ENCODE results near the gene BTBD6. TPM values are rescaled to one million over a fixed set of nuclear protein-coding genes. Genes with fewer than 3 reads are reported as not detected.

The BTBD6 gene
- total RNA-seq, 2 donors from 2014 or later: 26.9 to 34.9 TPM

- no peak for TF ChIP-seq CTCF (IDR thresholded peaks at IDR 0.05)
- no peak for DNase-seq (ENCODE audit: low spot score)
- no peak overlapping the region for H3K4me3 ChIP-seq
- no peaks in the 10 kb centered on the region for H3K9me3 ChIP-seq
- H3K4me1 ChIP-seq: peaks cover 0 to 26% of the 10 kb centered on the region in 2 donors
- no peaks in the 10 kb centered on the region for H3K27me3 ChIP-seq
- H3K27ac ChIP-seq: no peak overlapping the region
- peaks cover 30% of the 10 kb centered on the region for H3K36me3 ChIP-seq
These were observed 1.7 kb downstream of the BTBD6 start for GRCh38 chr14:105250008-105250366.

GRCh38 chr14:105250986-105251385 is 2.7 kb downstream of the BTBD6 start:
- no peak for DNase-seq (ENCODE audit: low spot score)
- no peak for TF ChIP-seq CTCF (IDR thresholded peaks at IDR 0.05)
- H3K4me3 ChIP-seq: no peak overlapping the region
- H3K36me3 ChIP-seq: peaks cover 30% of the 10 kb centered on the region
- H3K27ac ChIP-seq: no peak overlapping the region
- no peaks in the 10 kb centered on the region for H3K9me3 ChIP-seq
- no peaks in the 10 kb centered on the region for H3K27me3 ChIP-seq
- H3K4me1 ChIP-seq: peaks cover 0 to 31% of the 10 kb centered on the region in 2 donors

- Histone ChIP-seq H3K4me1 (peaks cover 0 to 31% of the 10 kb centered on the region in 2 donors), H3K36me3 (peaks cover 30% of the 10 kb centered on the region), H3K4me3 (no peak overlapping the region), H3K27ac (no peak overlapping the region), H3K27me3 (no peaks in the 10 kb centered on the region), H3K9me3 (no peaks in the 10 kb centered on the region)
- no peak for DNase-seq (ENCODE audit: low spot score)
- no peak for TF ChIP-seq CTCF (IDR thresholded peaks at IDR 0.05)
These were observed 3.6 kb downstream of the BTBD6 start for GRCh38 chr14:105251920-105252319.

- Histone ChIP-seq H3K9me3 (no peaks in the 10 kb centered on the region), H3K4me1 (peaks cover 0 to 27% of the 10 kb centered on the region in 2 donors), H3K27me3 (no peaks in the 10 kb centered on the region), H3K4me3 (no peak overlapping the region), H3K36me3 (peaks cover 30% of the 10 kb centered on the region), H3K27ac (no peak overlapping the region)
- no peak for TF ChIP-seq CTCF (IDR thresholded peaks at IDR 0.05)
- no peak for DNase-seq (ENCODE audit: low spot score)
These were observed 4.4 kb downstream of the BTBD6 start for GRCh38 chr14:105252552-105253328.

GRCh38 chr14:105253329-105253682 is 5.0 kb downstream of the BTBD6 start:
- no peak for DNase-seq (ENCODE audit: low spot score)
- no peak for TF ChIP-seq CTCF (IDR thresholded peaks at IDR 0.05)

More at GRCh38 chr14:105253329-105253682, 5.0 kb downstream of the BTBD6 start:
- peaks cover 30% of the 10 kb centered on the region for H3K36me3 ChIP-seq
- H3K9me3 ChIP-seq: no peaks in the 10 kb centered on the region
- H3K27ac ChIP-seq: no peak overlapping the region
- H3K4me1 ChIP-seq: peaks cover 0 to 23% of the 10 kb centered on the region in 2 donors
- no peaks in the 10 kb centered on the region for H3K27me3 ChIP-seq
- no peak overlapping the region for H3K4me3 ChIP-seq

Measured in right atrium auricular region (tissue), 2 donors.